B cell (primary cell): Measurements from ENCODE around the gene MTUS2. TPM values are rescaled to one million over a fixed set of nuclear protein-coding genes. Genes with fewer than 3 reads are reported as not detected.

ENCODE experiments used
- ATAC-seq: fragments of 200-7000 bp; cut with Tn5 transposase; one replicate; pipeline ENCODE4 v1.10.0; 2021; ENCODE audit warnings: low read depth, mild to moderate bottlenecking, moderate number of reproducible peaks, moderate library complexity
- CTCF ChIA-PET: fragments of 350-600 bp; sonication (Branson Sonifier 250); formaldehyde crosslinking; loops from one replicate; lab custom pipeline; 2021; ENCODE audit warnings: antibody characterized with exemption, inconsistent platforms; lab: Charles Lee
- POLR2A ChIA-PET: fragments of 350-600 bp; sonication (Branson Sonifier 250); formaldehyde crosslinking; loops from one replicate; lab custom pipeline; 2021; ENCODE audit warnings: antibody characterized with exemption; lab: Charles Lee
- DNase-seq: peaks from one replicate; pipeline ENCODE4 v3.0.0; 2013
- H2AFZ ChIP-seq: 2 replicates; pipeline ENCODE4 v1.6.1; 2012; ENCODE audit warnings: mild to moderate bottlenecking, low read depth, low read length; ENCODE audit not compliant: insufficient read depth, poor library complexity, severe bottlenecking
- H3K27ac ChIP-seq, 2 donors: 1 replicate in 1 of 2; 2 replicates in 1 of 2; pipeline ENCODE4 v1.5.1; 2012 to 2013; ENCODE audit warnings: low read length in 2 of 2, mild to moderate bottlenecking in 2 of 2, moderate library complexity in 1 of 2
- H3K27me3 ChIP-seq, 4 experiments: fragments of 200-600 bp in 1 of 4; sonication (generic) in 1 of 4; replicated peaks in 1 of 4; 1 replicate in 2 of 4; 2 replicates in 2 of 4; pipeline versions ENCODE4 v1.6.1 to v1.7.0; 2013 to 2016; ENCODE audit warnings: low read length in 3 of 4, mild to moderate bottlenecking in 2 of 4, mixed read lengths in 1 of 4, moderate library complexity in 1 of 4; ENCODE audit not compliant: insufficient read depth in 4 of 4, control insufficient read depth in 3 of 4; ENCODE audit errors: control extremely low read depth in 1 of 4
- H3K36me3 ChIP-seq, 2 experiments: replicated peaks in 1 of 2; 1 replicate in 1 of 2; 2 replicates in 1 of 2; pipeline versions ENCODE4 v1.6.1 to v1.7.1; 2013; ENCODE audit warnings: low read length in 1 of 2; ENCODE audit not compliant: insufficient read depth in 2 of 2, control insufficient read depth in 1 of 2; ENCODE audit errors: control extremely low read depth in 1 of 2, extremely low read depth in 1 of 2
- H3K4me1 ChIP-seq, 2 donors: fragments of 200-600 bp in 1 of 2; sonication (generic) in 1 of 2; 1 replicate in 1 of 2; 2 replicates in 1 of 2; pipeline versions ENCODE4 v1.5.1 to v1.6.1; 2013 to 2017; ENCODE audit warnings: low read length in 2 of 2; ENCODE audit not compliant: control insufficient read depth in 2 of 2, insufficient read depth in 2 of 2
- H3K4me2 ChIP-seq: replicated peaks from 2 replicates; pipeline ENCODE3; 2012; ENCODE audit warnings: mild to moderate bottlenecking, low read depth, low read length; ENCODE audit not compliant: poor library complexity, severe bottlenecking
- H3K4me3 ChIP-seq, 5 experiments: fragments of 200-600 bp in 1 of 5; sonication (generic) in 1 of 5; 1 replicate in 3 of 5; 2 replicates in 2 of 5; pipeline versions ENCODE4 v1.5.1 to v1.7.0; 2011 to 2016; ENCODE audit warnings: low read length in 4 of 5, mild to moderate bottlenecking in 4 of 5, low read depth in 2 of 5, control low read depth in 1 of 5, moderate library complexity in 1 of 5; ENCODE audit not compliant: insufficient read depth in 1 of 5; ENCODE audit errors: control extremely low read depth in 1 of 5, extremely low read depth in 1 of 5
- H3K79me2 ChIP-seq: fragments of 200-600 bp; sonication (generic); one replicate; pipeline ENCODE4 v1.6.0; 2016; ENCODE audit warnings: low read length; ENCODE audit not compliant: control insufficient read depth, insufficient read depth
- H3K9ac ChIP-seq: fragments of 200-600 bp; sonication (generic); 2 replicates; pipeline ENCODE4 v1.6.1; 2017; ENCODE audit warnings: mild to moderate bottlenecking, low read length, moderate library complexity
- H3K9me3 ChIP-seq, 3 donors: one replicate each; pipeline versions ENCODE4 v1.6.1 to v1.7.1; 2013; ENCODE audit warnings: low read length in 2 of 3; ENCODE audit not compliant: control insufficient read depth in 2 of 3, insufficient read depth in 1 of 3; ENCODE audit errors: control extremely low read depth in 1 of 3
- H4K20me1 ChIP-seq: 2 replicates; pipeline ENCODE4 v1.6.0; 2012; ENCODE audit warnings: mild to moderate bottlenecking, low read length; ENCODE audit not compliant: insufficient read depth, control insufficient read depth, poor library complexity, severe bottlenecking
- H3K27ac Mint-ChIP-seq: one replicate; pipeline ENCODE4 v1.8.0; 2021; ENCODE audit warnings: mixed read lengths
- H3K27me3 Mint-ChIP-seq: one replicate; pipeline ENCODE4 v1.8.0; 2021; ENCODE audit warnings: mixed read lengths
- H3K4me1 Mint-ChIP-seq: one replicate; pipeline ENCODE4 v1.8.0; 2021; ENCODE audit warnings: mixed read lengths
- H3K4me3 Mint-ChIP-seq: one replicate; pipeline ENCODE4 v1.8.0; 2021; ENCODE audit warnings: mixed read lengths
- H3K9me3 Mint-ChIP-seq: one replicate; pipeline ENCODE4 v1.8.0; 2022; ENCODE audit warnings: mixed read lengths; ENCODE audit not compliant: insufficient read depth
- CTCF ChIP-seq: fragments of 200-600 bp; IDR thresholded peaks from one replicate; pipeline ENCODE4 v1.8.0; 2022; ENCODE audit warnings: antibody characterized with exemption, mild to moderate bottlenecking
- EZH2 ChIP-seq: IDR thresholded peaks from 2 replicates; pipeline ENCODE4 v1.6.1; 2012; ENCODE audit warnings: borderline replicate concordance, low read depth, mild to moderate bottlenecking, moderate library complexity, low read length; ENCODE audit not compliant: insufficient read depth, poor library complexity, severe bottlenecking
- WGBS: methylation state at CpG from one replicate; pipeline ENCODE4 v1.1.5; 2013; ENCODE audit warnings: missing lambda C conversion rate; ENCODE audit not compliant: insufficient coverage; 5-methylcytosine and 5-hydroxymethylcytosine counted together
- intact Hi-C: fragments of 100-400 bp; cut with micrococcal nuclease; formaldehyde crosslinking; loops from one replicate; pipeline ENCODE4 v1.10.0; 2022
- polyA plus RNA-seq: library from polyadenylated mRNA; depleted of rRNA; stranded (reverse); fragments of >200 nt; gene quantifications from 2 replicates; pipeline ENCODE4 v1.2.3, GENCODE V29; 2012
- total RNA-seq, 2 donors: library from RNA; stranded (reverse); fragments of 120-200 nt in 1 of 2; gene quantifications; 1 replicate in 1 of 2; 2 replicates in 1 of 2; pipeline versions ENCODE4 v1.2.3 to v1.2.4, GENCODE V29; 2013 to 2022

MTUS2 gene
- total and polyA plus RNA-seq, 2 donors (not counting 1 experiment from before 2014, with no cell fraction given), result 0.12 TPM; not detected in 1

GRCh38 chr13:28889086-28889732 is 69.1 kb downstream of the MTUS2 start:
- Histone ChIP-seq H4K20me1 (no peaks in the 10 kb centered on the region), H3K9me3 (peaks cover 0 to 3% (median 0%) of the 10 kb centered on the region in 3 donors), H3K4me1 (no peaks in the 10 kb centered on the region), H3K36me3 (no peaks in the 10 kb centered on the region), H3K27ac (no peak overlapping the region), H3K9ac (no peak overlapping the region), H2AFZ (no peak overlapping the region), H3K4me3 (no peak overlapping the region), H3K4me2 (no peak overlapping the region), H3K79me2 (no peaks in the 10 kb centered on the region), H3K27me3 (no peaks in the 10 kb centered on the region)
- no peak overlapping the region for H3K4me3 Mint-ChIP-seq
- no peaks in the 10 kb centered on the region for H3K4me1 Mint-ChIP-seq
- ChIA-PET CTCF (no interaction called here), POLR2A (no interaction called here)
- H3K9me3 Mint-ChIP-seq, result no peaks in the 10 kb centered on the region
- WGBS, result 75% methylated on average over 4 of the region's 6 CpGs
- intact Hi-C loops, result no loop called here
- H3K27ac Mint-ChIP-seq, result no peak overlapping the region
- ATAC-seq, result no peak
- H3K27me3 Mint-ChIP-seq, result peaks cover 19% of the 10 kb centered on the region
- no peak for DNase-seq
- TF ChIP-seq EZH2 (no peak), CTCF (no peak)

GRCh38 chr13:28890712-28891111 is 70.6 kb downstream of the MTUS2 start:
- DNase-seq (no peak), ATAC-seq (no peak)
- ChIA-PET POLR2A (no interaction called here), CTCF (no interaction called here)
- H3K9ac ChIP-seq, result no peak overlapping the region
- H3K27ac Mint-ChIP-seq, result no peak overlapping the region
- H3K4me1 ChIP-seq, result no peaks in the 10 kb centered on the region
- no peak overlapping the region for H2AFZ ChIP-seq
- H3K36me3 ChIP-seq, result no peaks in the 10 kb centered on the region
- H3K27me3 ChIP-seq, result no peaks in the 10 kb centered on the region
- H3K9me3 ChIP-seq, result peaks cover 0 to 3% (median 0%) of the 10 kb centered on the region in 3 donors
- H3K27me3 Mint-ChIP-seq, result peaks cover 25% of the 10 kb centered on the region
- no peaks in the 10 kb centered on the region for H4K20me1 ChIP-seq
- H3K4me3 Mint-ChIP-seq, result no peak overlapping the region
- 70% methylated on average over 3 of the region's 3 CpGs for WGBS
- H3K27ac ChIP-seq, result no peak overlapping the region
- no peak for TF ChIP-seq CTCF
- H3K9me3 Mint-ChIP-seq, result no peaks in the 10 kb centered on the region
- intact Hi-C loops, result no loop called here
- no peak overlapping the region for H3K4me2 ChIP-seq
- no peak overlapping the region for H3K4me3 ChIP-seq
- no peaks in the 10 kb centered on the region for H3K79me2 ChIP-seq
- H3K4me1 Mint-ChIP-seq, result no peaks in the 10 kb centered on the region
